ENCODE data around the gene RPS6KB2.

DNA sequence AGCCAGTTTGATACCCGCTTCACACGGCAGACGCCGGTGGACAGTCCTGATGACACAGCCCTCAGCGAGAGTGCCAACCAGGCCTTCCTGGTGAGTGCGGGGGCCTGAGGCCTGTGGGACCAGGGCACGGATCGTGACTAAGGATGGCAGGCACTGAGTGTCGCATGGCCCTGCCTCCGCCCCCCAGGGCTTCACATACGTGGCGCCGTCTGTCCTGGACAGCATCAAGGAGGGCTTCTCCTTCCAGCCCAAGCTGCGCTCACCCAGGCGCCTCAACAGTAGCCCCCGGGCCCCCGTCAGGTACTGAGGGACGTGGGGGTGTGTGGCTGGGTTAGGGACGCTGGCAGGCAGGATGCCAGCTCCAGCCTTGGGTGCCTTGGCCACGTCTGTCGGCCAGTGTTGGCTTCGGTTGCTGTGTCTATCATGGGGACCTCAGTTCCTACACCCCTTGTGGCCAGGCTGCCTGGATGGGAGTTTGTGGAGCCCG, 6.1 kb downstream of the RPS6KB2 start:
- TF ChIP-seq, protein P1, sequence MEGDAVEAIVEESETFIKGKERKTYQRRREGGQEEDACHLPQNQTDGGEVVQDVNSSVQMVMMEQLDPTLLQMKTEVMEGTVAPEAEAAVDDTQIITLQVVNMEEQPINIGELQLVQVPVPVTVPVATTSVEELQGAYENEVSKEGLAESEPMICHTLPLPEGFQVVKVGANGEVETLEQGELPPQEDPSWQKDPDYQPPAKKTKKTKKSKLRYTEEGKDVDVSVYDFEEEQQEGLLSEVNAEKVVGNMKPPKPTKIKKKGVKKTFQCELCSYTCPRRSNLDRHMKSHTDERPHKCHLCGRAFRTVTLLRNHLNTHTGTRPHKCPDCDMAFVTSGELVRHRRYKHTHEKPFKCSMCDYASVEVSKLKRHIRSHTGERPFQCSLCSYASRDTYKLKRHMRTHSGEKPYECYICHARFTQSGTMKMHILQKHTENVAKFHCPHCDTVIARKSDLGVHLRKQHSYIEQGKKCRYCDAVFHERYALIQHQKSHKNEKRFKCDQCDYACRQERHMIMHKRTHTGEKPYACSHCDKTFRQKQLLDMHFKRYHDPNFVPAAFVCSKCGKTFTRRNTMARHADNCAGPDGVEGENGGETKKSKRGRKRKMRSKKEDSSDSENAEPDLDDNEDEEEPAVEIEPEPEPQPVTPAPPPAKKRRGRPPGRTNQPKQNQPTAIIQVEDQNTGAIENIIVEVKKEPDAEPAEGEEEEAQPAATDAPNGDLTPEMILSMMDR (IDR thresholded peaks at IDR 0.05) = no peak
- no peak for TF ChIP-seq EZH2 (IDR thresholded peaks at IDR 0.05; ENCODE audit: borderline replicate concordance, insufficient read depth, low read depth, low read length, poor library complexity, severe bottlenecking)
